SJSA1 (cell line): Measurements from ENCODE around the gene PTK7. TPM values are rescaled to one million over a fixed set of nuclear protein-coding genes. Genes with fewer than 3 reads are reported as not detected.

ENCODE experiments used
- DNase-seq, 2 experiments: peaks; one replicate each; pipeline ENCODE4 v3.0.0-alpha.2; 2015 to 2020; ENCODE audit warnings: low spot score in 2 of 2, low read depth in 1 of 2
- H3K27ac ChIP-seq: fragments of 250-450 bp; sonication (Bioruptor Pico); 2 replicates; pipeline ENCODE4 v1.5.1; 2020; ENCODE audit warnings: mild to moderate bottlenecking, moderate library complexity
- H3K27me3 ChIP-seq: fragments of 250-450 bp; sonication (Bioruptor Pico); replicated peaks from 2 replicates; pipeline ENCODE4 v1.5.1; 2020; ENCODE audit warnings: mild to moderate bottlenecking, moderate library complexity
- H3K36me3 ChIP-seq: fragments of 250-450 bp; sonication (Bioruptor Pico); 2 replicates; pipeline ENCODE4 v1.5.1; 2020; ENCODE audit warnings: mild to moderate bottlenecking
- H3K4me1 ChIP-seq: fragments of 250-450 bp; sonication (Bioruptor Pico); replicated peaks from 2 replicates; pipeline ENCODE4 v1.6.1; 2021; ENCODE audit warnings: mild to moderate bottlenecking
- H3K4me3 ChIP-seq: fragments of 250-450 bp; sonication (Bioruptor Pico); 2 replicates; pipeline ENCODE4 v1.5.1; 2020; ENCODE audit warnings: mild to moderate bottlenecking
- H3K9me3 ChIP-seq: fragments of 250-450 bp; sonication (Bioruptor Pico); replicated peaks from 2 replicates; pipeline ENCODE4 v1.5.1; 2020; ENCODE audit warnings: mild to moderate bottlenecking
- total RNA-seq: library from RNA; depleted of rRNA; stranded (reverse); fragments of >200 nt; shearing (Covaris generic); gene quantifications from 2 replicates; pipeline ENCODE4 v1.2.3, GENCODE V29; 2014

PTK7 gene
- total RNA-seq, 1 experiment from 2014 or later: 87.0 TPM

DNA sequence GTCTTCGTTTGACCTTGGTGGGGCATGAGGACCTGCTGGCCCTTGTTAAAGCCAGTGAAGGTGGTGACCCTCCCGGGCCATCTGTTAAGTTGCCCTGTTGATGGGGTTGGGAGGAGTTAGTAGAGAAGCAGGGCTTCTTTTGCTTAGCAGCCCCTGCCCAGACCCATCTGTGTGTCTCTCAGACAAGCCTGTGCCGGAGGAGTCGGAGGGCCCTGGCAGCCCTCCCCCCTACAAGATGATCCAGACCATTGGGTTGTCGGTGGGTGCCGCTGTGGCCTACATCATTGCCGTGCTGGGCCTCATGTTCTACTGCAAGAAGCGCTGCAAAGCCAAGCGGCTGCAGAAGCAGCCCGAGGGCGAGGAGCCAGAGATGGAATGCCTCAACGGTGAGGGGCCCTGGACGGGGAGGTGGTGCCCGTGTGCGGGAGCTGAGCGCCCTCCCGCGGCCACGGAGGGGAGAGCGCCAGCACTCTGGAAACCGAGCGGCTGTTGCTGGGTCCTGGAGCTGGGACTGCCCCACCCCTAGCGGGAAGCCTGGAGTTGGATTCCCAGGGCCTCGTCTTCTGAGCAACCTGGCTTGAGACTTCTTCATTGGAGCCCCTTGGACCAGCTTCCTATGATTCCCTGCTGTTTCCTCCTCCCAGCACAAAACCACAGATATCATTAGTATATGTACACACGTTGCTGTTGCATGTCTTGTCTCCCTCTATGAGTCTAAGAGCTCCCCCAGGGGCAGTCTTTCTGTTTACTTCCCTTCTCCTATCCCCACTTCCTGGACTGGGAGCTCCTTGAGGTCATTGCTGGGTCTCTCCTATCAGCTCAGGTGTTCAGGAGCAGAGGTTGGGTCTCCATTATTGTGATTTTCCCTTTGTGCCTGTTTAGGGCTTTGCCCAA is 67.4 kb downstream of the PTK7 start:
- no peak overlapping the region for H3K4me3 ChIP-seq
- H3K27ac ChIP-seq: no peak overlapping the region
- peak; percentile 88 to 94 for DNase-seq
- H3K36me3 ChIP-seq: peaks cover 30% of the 10 kb centered on the region
- peaks cover 11% of the 10 kb centered on the region for H3K4me1 ChIP-seq
- H3K9me3 ChIP-seq: no peaks in the 10 kb centered on the region
- H3K27me3 ChIP-seq: no peaks in the 10 kb centered on the region

DNA sequence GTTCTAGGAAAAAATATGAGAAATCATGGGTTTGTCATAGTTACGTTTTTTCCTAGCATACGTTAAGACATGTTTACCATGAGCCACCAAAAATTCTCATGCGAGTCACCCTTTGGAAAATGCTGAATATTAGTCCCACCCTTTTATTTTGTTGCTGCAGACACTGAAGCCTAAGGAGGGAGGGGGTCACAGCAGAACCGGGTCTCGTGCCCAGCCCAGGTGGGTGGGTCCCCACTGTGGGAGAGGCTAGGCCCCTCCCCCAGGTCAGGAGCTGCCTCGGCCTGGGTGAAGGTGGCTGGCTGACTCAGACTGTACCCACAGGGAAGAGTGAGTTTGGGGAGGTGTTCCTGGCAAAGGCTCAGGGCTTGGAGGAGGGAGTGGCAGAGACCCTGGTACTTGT is 68.8 kb downstream of the PTK7 start:
- DNase-seq: no peak
- H3K27ac ChIP-seq: no peak overlapping the region
- H3K9me3 ChIP-seq: no peaks in the 10 kb centered on the region
- H3K4me1 ChIP-seq: peaks cover 11% of the 10 kb centered on the region
- peaks cover 27% of the 10 kb centered on the region for H3K36me3 ChIP-seq
- no peaks in the 10 kb centered on the region for H3K27me3 ChIP-seq
- H3K4me3 ChIP-seq: no peak overlapping the region

DNA sequence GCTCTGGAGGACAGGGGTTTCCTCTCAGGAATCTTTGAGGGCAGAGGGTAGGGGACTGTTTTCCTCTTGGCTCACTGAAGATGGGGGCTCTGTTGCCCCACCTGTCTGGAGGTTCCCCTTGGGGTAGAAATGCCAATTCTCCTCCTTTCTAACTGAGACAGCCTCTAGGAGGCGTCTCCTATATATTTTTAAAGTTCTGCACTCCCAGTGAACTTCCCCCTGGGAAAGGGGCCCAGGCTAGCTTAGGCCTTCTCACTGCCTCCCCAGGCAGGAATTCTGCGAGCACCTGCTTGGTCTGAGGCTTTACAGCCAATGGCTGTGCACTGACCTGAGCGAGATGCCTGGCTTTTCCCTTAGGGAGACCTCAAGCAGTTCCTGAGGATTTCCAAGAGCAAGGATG is 70.1 kb downstream of the PTK7 start:
- no peak overlapping the region for H3K27ac ChIP-seq
- H3K4me1 ChIP-seq: peaks cover 11% of the 10 kb centered on the region
- no peaks in the 10 kb centered on the region for H3K27me3 ChIP-seq
- peaks cover 29% of the 10 kb centered on the region for H3K36me3 ChIP-seq
- H3K4me3 ChIP-seq: no peak overlapping the region
- DNase-seq: no peak
- no peaks in the 10 kb centered on the region for H3K9me3 ChIP-seq

DNA sequence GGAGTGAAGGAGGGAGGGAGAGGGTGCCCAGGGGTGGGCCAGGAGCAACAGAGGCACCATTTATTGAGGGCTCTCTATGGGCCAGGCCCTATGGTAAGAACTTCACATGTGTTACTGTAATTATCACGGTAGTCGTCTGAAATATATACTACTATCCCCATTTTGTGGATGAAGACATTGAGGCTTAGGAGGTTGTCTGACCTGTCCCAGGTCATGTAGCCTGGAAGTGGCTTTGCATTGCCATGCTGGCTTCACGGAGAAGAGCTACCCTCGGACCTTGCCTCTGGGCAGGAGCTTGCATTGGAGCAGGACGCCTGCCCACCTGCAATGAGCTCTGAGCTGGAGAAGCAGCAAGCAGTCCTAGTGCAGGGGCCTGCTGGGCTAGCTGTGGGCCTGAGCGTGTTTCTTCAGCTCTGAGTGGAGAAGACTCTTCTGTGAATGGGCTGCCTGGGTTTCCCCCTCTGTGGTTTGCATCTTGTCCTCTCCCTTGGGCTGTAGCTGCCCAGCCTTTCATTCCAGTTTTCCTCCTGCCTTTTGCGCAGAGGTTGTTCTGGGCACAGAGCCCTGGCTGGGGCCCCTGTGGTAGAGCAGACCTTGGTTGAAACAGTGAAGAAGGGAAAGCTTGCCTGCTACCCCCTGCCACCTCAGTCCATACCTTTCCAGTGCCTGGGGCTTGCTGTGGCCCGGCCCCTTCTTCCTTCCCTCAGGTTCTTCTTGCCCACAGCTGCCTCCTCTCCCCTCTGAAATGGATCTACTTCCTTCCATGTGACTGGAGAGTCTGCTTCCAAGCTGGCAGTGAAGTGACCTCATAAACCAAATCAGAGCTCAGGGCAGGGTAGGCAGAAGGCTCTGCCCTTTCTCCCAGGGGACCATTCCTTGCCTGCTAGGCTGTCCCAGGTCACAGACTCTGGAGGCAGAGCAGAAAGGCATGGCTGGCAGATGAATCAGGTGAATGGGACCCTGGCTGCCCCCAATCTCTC is 70.9 kb downstream of the PTK7 start:
- Histone ChIP-seq H3K36me3 (peaks cover 24% of the 10 kb centered on the region), H3K9me3 (no peaks in the 10 kb centered on the region), H3K27ac (no peak overlapping the region), H3K4me1 (peaks cover 11% of the 10 kb centered on the region), H3K27me3 (no peaks in the 10 kb centered on the region), H3K4me3 (no peak overlapping the region)
- DNase-seq: no peak

DNA sequence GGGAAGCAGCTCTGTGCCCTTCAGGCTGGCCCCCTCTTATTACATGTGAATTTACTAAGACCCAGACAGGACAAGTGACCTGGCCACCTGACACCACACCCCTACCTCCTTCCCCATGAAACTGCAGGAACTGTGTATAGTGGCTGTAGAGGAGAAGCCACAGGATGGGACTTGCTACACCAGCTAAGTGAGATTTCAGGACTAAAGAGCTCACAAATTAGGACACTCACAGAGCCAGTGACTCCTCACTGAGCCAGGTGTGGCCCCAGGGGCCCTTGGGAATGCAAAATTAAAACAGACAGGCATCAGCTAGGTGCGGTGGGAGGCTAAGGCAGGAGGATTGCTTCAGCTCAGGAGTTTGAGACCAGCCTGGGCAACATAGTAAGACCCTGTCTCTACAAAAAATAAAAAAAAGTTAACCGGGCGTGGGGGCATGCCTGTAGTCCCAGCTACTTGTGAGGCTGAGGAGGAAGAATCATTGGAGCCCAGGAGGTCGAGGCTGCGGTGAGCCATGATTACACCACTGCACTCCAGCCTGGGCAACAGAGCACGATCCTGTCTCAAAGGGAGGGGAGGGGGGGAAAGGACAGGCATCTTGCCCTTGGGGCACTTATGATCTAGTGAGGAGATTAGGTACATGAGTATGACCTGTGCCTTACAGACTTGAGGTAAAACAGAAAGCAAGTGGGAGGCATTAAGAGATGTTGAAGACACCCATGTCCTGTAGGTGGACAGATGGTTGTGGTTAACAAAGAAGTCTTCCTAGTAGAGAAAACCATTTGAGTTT is 71.8 kb downstream of the PTK7 start:
- no peaks in the 10 kb centered on the region for H3K9me3 ChIP-seq
- no peak overlapping the region for H3K4me3 ChIP-seq
- H3K27ac ChIP-seq: no peak overlapping the region
- H3K4me1 ChIP-seq: peaks cover 11% of the 10 kb centered on the region
- DNase-seq: no peak
- peaks cover 31% of the 10 kb centered on the region for H3K36me3 ChIP-seq
- H3K27me3 ChIP-seq: no peaks in the 10 kb centered on the region

DNA sequence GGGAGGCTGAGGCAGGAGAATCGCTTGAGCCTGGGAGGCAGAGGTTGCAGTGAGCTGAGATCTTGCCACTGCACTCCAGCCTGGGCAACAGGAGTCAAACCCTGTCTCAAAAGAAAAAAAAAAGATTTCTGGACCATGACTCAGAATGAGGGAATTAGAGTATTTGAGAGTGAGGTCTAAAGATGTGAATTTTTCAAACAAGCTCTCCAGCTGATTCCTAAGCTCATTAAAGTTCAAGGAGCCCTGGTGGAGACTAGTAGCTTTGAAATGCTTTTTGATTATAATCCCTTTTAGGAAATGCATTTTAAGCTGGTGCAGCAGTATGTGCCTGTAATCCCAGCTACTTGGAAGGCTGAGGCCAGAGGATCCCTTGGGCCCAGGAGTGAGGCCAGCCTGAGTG is 73.2 kb downstream of the PTK7 start:
- no peak overlapping the region for H3K4me3 ChIP-seq
- no peak overlapping the region for H3K27ac ChIP-seq
- no peaks in the 10 kb centered on the region for H3K9me3 ChIP-seq
- no peak for DNase-seq
- no peaks in the 10 kb centered on the region for H3K4me1 ChIP-seq
- H3K36me3 ChIP-seq: peaks cover 27% of the 10 kb centered on the region
- no peaks in the 10 kb centered on the region for H3K27me3 ChIP-seq

DNA sequence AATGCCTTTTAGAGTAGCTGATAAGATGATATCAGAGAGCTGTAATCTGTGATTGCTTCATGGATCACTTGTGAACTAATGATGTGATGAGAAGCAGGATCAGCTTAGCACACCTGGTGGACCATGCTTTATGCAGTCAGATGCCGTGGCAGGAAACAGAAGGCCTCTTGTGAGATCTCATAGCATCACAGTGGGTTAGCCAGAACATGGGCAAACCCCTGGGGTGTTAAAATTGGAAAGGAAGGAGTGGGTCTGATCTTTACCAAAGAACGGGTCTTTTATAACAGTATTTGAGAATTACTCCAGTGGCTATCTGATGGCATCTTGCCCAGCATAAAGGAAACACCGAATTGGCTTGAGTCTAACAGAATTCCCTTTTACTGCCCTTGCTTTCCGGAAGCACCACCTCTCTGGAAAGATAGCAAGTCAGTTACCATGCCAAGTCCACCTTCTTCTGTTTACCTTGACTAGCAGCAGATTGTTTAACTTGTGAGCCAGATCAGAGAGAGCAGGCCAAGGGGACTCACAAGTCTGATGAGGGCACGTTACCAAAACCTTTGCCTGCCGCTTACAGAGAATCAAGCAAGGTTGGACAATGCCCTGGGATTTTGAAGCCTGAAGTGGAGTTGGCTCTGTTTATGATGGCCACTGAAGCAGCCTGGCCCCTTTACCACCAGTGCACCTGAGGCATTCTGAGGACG is 74.1 kb downstream of the PTK7 start:
- Histone ChIP-seq H3K4me3 (no peak overlapping the region), H3K27me3 (no peaks in the 10 kb centered on the region), H3K4me1 (no peaks in the 10 kb centered on the region), H3K36me3 (peaks cover 18% of the 10 kb centered on the region), H3K27ac (no peak overlapping the region), H3K9me3 (no peaks in the 10 kb centered on the region)
- DNase-seq: no peak

DNA sequence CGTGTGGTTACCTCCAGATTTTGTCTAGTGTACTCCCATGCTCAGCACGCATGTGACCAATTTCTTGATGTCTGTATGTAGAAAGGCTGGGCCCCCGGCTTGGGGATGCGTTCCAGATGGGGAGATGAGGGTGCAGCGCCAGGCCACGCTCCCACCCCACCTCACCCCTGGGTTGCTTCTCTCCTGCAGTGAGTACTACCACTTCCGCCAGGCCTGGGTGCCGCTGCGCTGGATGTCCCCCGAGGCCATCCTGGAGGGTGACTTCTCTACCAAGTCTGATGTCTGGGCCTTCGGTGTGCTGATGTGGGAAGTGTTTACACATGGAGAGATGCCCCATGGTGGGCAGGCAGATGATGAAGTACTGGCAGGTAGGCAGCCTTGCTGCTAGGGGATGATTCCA is 83.5 kb downstream of the PTK7 start:
- H3K4me3 ChIP-seq: no peak overlapping the region
- H3K4me1 ChIP-seq: no peaks in the 10 kb centered on the region
- DNase-seq: no peak
- H3K36me3 ChIP-seq: peaks cover 3% of the 10 kb centered on the region
- H3K9me3 ChIP-seq: no peaks in the 10 kb centered on the region
- no peak overlapping the region for H3K27ac ChIP-seq
- H3K27me3 ChIP-seq: no peaks in the 10 kb centered on the region

DNA sequence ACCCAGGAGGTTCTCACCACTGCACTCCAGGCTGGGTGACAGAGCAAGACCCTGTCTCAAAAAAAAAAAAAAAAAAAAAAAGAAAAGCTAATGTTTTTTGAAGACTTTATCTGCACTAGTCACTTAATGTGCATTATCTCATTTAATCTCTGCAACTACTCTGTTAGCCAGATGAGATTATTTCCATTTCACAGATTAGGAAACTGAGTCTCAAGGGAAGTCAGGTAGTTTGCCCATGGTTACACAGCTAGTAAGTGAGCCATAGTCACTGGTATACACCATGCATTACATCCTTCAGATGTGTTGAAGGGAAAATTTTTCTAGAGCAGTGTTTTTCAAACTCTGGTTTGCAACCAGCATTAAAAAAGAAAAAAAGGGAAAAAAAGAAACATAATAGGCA is 87.8 kb downstream of the PTK7 start:
- H3K36me3 ChIP-seq: no peaks in the 10 kb centered on the region; the same call in 1 of the 2 replicates
- no peaks in the 10 kb centered on the region for H3K9me3 ChIP-seq
- no peak overlapping the region for H3K4me3 ChIP-seq
- H3K27ac ChIP-seq: no peak overlapping the region
- no peak for DNase-seq
- H3K27me3 ChIP-seq: no peaks in the 10 kb centered on the region
- no peaks in the 10 kb centered on the region for H3K4me1 ChIP-seq

DNA sequence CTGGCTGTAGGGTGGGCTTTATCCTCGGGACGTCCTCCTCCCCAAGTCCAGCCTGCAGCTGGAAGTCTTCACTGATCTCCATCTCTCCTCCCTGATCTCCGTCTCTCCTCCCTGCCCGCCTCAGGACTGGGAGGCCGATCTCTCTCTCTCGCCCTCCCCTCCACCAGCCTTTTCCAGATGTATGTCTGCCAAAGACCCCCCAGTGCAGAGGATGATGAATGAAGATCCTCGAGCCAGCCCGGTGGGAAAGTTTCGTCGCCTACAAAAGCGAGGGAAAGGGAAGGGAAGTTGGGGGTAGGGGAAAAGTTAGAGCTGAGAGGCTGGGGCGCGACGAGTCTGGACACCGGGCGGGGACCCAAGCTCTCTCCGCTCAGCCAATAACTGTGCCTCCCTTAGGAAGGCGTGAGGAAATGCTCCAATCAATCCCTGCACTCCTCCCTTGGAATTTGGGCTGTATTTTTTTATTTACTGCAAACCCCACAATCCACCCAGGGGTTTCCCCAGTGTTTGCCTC is 94.4 kb downstream of the PTK7 start:
- Histone ChIP-seq H3K9me3 (no peaks in the 10 kb centered on the region), H3K4me3 (peak overlapping the region; percentile 96), H3K27me3 (no peaks in the 10 kb centered on the region), H3K4me1 (peaks cover 31% of the 10 kb centered on the region), H3K27ac (peak overlapping the region; percentile 50), H3K36me3 (peaks cover 27% of the 10 kb centered on the region)
- no peak for DNase-seq

DNA sequence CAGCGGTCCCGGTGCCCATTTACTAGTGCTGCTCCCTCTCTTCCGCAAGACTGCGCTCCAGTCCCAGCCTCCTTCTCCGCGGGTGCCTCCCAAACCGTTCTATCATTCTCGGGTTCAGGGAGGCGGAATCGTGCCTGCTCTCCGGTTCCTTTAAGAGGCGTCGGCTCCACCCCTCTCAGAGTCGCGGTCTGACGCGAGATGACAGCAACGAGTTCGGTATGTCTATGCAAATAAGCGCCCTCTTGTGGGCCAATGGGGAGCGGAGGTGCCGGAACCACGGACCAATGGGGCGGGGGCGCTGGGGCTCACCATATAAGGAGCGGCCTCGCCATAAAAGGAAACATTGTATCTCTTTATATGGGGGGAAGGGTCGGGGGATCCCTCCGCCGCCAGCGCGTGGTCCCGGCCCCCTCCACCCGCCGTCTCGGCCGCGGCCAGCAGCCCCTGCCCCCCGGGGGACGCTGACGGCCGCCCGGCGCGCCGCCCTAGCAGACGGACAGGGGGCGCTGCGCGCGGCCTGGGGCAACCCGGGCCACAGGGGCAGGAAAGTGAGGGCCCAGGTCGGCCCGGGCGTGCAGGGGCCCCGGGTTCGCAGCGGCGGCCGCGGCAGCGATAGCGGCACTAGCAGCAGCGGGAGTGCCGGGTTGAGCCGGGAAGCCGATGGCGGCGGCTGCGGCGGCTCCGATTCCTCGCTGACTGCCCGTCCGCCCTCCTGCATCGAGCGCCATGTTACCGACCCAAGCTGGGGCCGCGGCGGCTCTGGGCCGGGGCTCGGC is 95.0 kb downstream of the PTK7 start, which contains the start of gene SRF:
Gene SRF (plus strand): TSS at position 339 of the 776 bp plus-strand sequence. CDS start 388 bp downstream, at position 727.
- Histone ChIP-seq H3K27me3 (no peaks in the 10 kb centered on the region), H3K9me3 (no peaks in the 10 kb centered on the region)
- DNase-seq: peak; percentile 99

DNA sequence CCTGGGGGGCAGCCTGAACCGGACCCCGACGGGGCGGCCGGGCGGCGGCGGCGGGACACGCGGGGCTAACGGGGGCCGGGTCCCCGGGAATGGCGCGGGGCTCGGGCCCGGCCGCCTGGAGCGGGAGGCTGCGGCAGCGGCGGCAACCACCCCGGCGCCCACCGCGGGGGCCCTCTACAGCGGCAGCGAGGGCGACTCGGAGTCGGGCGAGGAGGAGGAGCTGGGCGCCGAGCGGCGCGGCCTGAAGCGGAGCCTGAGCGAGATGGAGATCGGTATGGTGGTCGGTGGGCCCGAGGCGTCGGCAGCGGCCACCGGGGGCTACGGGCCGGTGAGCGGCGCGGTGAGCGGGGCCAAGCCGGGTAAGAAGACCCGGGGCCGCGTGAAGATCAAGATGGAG is 95.6 kb downstream of the PTK7 start:
- peaks cover 31% of the 10 kb centered on the region for H3K4me1 ChIP-seq
- H3K4me3 ChIP-seq: peak overlapping the region; percentile 96
- peaks cover 39% of the 10 kb centered on the region for H3K36me3 ChIP-seq
- no peaks in the 10 kb centered on the region for H3K27me3 ChIP-seq
- DNase-seq: peak in 1 of 2 experiments; percentile 29
- peak overlapping the region; percentile 62 for H3K27ac ChIP-seq
- no peaks in the 10 kb centered on the region for H3K9me3 ChIP-seq

More for the DNA sequence above, 95.0 kb downstream of the PTK7 start, which contains the start of gene SRF:
- H3K36me3 ChIP-seq: peaks cover 33% of the 10 kb centered on the region
- peaks cover 31% of the 10 kb centered on the region for H3K4me1 ChIP-seq
- H3K4me3 ChIP-seq: peak within 1 kb of the TSS; percentile 96
- peak within 1 kb of the TSS; percentile 62 for H3K27ac ChIP-seq
